G401 (cell line): Measurements from ENCODE around the gene SRPRA. TPM values are rescaled to one million over a fixed set of nuclear protein-coding genes. Genes with fewer than 3 reads are reported as not detected.
"Not testable (repeated sequence)": the region's sequence is repeated elsewhere in the genome, so short reads cannot be mapped to it uniquely, and the experiment has no call there.

Experiments
- DNase-seq: peaks from one replicate; pipeline ENCODE4 v3.0.0-alpha.2; 2015; ENCODE audit warnings: low spot score
- in situ Hi-C: cut with HindIII; loops from 2 replicates; pipeline ENCODE4 v1.10.0; 2016; ENCODE audit warnings: low sequenced_read_pairs, mixed read lengths
- total RNA-seq: library from RNA; depleted of rRNA; stranded (reverse); fragments of >200 nt; shearing (Covaris generic); gene quantifications from 2 replicates; pipeline ENCODE4 v1.2.3, GENCODE V29; 2014

The SRPRA gene
- total RNA-seq, 1 experiment from 2014 or later, result 64.6 TPM

DNA sequence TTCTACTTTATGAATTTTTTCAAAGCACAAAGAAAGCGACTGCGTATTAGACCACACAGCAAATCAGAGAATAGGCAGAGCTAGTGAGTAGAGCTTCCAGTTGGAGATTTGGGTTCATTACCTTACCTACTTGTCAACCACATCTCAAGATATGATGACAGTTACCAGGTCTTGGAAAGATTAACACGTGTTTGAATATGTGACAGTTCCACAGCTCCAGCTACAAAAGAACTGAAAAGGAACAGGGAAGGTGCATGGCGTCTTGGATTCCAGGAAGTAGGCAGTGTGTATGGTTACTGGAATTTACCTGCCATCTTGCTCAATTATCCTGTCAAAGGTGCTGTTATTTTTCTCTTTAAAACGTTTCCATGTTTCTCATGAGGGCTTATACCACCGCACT, 19.5 kb upstream of the SRPRA start:
- no peak for DNase-seq
- in situ Hi-C loops, result no loop called here

DNA sequence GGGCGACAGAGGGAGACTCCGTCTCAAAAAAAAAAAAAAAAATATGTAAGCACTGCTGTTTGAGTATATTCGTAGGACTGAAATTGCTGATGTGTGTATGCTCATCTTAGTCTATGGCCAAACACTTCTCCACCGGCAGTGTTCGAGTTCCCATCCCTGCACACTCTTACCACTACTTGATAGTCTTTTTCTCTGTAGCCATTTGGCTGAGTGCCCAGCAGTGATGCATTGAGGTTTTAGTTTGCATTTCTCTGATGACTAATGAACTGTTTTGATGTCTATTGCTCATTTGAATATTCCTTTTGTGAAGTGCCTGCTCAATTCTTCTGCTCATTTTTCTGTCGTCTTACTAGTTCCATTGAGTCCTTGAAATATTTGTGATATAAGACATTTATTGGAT, 16.1 kb upstream of the SRPRA start:
- in situ Hi-C loops, result no loop called here
- DNase-seq, result peak; percentile 30

DNA sequence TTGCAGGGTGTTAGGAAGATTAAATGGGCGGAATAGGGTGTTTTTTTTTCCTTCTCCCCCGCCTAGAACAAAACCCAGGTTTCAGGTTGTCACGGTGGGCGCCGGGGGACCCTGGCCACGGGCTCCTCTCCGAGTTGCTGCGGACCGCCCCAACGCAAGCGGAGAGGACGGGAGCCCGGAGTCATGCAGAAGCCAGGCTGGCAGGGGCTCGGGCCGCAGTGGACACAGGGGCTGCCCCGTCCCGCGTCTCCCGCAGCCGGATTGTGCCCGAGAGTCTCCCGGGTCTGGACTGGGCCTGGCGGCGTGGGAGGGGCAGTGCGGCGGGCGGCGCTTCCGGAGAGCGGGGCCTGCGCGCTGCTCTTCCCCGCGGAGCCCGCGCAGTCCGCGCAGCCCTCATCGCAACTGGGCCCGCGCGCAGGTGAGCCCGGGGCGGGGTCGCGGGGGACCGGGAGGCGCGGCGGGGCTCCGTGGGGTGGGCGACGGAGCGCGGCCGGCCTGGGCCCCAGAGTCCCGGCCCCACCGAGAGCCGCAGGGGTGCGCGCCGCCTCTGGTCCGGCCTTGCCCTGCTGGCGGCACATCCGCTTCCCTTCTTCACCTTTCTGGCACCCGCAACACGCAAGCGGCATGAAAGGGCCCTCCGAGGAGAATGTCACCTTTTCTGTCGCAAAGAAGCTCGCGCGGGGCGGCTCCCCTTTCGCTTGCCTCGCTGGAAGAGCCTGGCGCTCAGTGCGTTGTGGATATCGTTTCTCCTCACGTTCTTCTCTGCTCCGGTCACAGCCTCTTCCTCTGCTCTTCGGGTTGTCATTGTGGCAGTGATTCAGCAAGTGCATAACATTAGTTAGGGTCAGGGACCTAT, 14.3 kb upstream of the SRPRA start, which contains the start of gene TIRAP:
TIRAP (plus strand) TSS at position 358 of the 856 bp plus-strand sequence. CDS start 7,802 bp downstream, outside the sequence.
- DNase-seq, result peak; percentile 76
- in situ Hi-C loops, result no loop called here

GRCh38 chr11:126282361-126282735, 13.7 kb upstream of the SRPRA start:
- in situ Hi-C loops, result no loop called here
- peak; percentile 61 for DNase-seq

DNA sequence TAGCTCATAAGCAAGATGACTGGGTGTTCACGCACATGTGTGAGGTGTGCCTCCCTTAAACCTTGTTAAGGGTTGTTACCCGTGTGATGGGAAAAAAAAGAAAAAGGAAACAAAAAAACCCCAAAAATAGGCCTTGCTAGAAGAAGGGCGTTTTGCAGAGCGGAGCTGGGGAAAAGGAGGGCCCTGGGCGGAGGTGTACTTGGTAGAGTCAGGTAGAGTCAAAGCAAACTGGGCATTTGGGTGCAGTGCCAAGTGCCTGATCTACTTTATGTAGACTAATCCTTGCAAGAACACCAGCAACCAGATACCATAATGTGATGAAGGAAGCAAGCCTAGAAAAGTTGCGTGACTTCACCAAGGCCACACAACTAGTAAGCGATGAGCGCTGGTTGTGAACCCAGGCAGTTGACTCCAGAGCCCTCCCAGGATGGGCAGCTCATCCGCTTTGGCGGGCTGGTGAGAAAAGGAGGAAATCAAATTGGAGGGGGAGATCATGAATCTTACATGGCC, 13.0 kb upstream of the SRPRA start:
- no peak for DNase-seq
- in situ Hi-C loops, result no loop called here

- in situ Hi-C loops, result no loop called here
Observed at GRCh38 chr11:126281245-126281644, 12.6 kb upstream of the SRPRA start.

GRCh38 chr11:126280595-126280994, 11.9 kb upstream of the SRPRA start:
- DNase-seq, result no peak
- in situ Hi-C loops, result no loop called here

More at GRCh38 chr11:126281245-126281644, 12.6 kb upstream of the SRPRA start:
- no peak for DNase-seq

- in situ Hi-C loops, result no loop called here
- DNase-seq, result no peak
Observed at GRCh38 chr11:126279191-126279590, 10.5 kb upstream of the SRPRA start.

GRCh38 chr11:126277780-126278179, 9.1 kb upstream of the SRPRA start:
- in situ Hi-C loops, result no loop called here

DNA sequence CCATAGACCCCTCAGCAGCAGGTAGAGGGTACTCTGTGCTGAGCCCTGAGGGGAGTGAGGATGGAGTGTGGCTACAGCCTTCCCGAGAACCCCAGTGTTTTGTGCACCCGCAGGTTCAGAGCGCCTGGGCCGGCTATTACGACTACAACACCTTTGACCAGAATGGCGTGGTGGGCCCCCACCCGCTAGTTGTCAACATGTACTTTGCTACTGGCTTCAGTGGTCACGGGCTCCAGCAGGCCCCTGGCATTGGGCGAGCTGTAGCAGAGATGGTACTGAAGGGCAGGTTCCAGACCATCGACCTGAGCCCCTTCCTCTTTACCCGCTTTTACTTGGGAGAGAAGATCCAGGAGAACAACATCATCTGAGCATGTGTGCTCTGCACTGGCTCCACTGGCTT, 8.6 kb upstream of the SRPRA start:
- no peak for DNase-seq
- in situ Hi-C loops, result no loop called here

More at GRCh38 chr11:126277780-126278179, 9.1 kb upstream of the SRPRA start:
- DNase-seq, result no peak

DNA sequence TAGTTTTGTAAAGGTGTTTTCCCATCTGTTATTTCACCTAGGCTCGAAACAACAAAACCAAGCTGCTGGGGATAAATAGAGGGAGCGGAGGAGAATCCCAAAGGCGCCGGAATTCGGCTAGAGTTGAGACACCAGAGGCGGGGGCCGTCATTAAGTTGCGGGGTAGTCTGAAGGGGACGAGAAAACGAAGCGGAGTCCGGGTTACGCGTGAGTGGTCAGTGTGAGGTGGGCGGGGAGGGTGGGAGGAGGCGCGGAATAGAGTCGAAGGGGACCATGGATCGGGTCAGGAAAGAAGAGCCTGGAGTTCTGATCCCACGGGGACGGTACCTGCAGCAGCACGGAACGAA, 361 bp downstream of the SRPRA start:
- in situ Hi-C loops, result no loop called here
- DNase-seq, result no peak

DNA sequence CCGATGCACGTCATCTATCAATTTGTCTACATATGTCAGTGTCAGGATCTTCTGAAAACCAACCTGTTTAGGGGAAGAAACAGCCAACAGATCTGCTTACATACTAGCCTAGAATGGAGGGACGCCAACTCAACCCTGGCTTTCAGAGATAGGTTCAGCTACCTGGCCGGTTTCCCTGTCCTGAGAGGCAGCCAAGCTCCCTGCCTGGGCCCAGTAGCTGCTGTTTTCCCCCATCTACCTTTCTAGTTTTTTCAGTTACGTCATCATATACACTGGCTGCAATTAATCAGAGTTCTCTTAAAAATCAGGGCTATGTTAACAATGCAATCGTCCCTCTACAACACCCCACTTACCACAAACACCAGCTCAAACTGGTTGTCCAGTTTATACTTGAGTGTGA, 1.0 kb downstream of the SRPRA start:
- in situ Hi-C loops, result no loop called here
- DNase-seq, result peak; percentile 67

DNA sequence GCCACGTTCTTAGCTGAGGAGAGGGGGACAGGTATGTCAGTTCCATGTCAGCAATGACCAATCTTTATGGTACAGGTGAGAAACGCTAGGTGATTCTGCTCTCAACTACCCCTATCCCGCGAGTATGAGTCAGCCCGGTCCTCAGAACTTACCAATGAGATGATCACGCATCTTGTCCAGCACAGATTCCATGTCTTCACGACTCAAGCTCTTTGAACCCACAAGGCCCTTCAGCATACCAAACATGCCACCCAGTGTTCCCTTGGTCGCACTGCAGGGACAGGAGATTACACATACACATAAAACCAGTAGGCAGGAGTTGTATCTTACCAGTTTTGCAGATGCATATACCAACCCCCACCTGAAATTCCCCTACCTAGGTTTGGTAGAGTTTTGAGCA, 2.9 kb downstream of the SRPRA start:
- no peak for DNase-seq
- in situ Hi-C loops, result no loop called here

DNA sequence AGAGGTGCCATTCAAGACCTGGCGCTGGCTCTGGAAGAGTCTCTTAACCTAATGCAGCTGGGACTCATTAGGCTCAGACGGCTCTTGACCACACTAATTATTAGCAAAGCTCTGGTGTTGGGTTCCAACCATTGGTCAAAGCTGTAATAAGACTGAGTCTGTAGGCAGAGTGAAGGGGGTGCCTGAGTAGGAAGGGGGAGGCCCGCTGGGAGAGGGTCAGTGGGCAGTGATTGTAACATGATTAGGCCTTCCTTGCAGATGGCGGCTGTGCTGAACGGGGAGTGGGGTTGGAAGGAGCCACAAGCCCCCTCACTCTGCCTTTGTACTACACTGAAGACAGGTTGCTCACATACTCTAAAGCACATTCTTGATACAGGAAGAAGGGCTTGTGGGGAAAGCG, 5.2 kb downstream of the SRPRA start:
- no peak for DNase-seq
- in situ Hi-C loops, result no loop called here

DNA sequence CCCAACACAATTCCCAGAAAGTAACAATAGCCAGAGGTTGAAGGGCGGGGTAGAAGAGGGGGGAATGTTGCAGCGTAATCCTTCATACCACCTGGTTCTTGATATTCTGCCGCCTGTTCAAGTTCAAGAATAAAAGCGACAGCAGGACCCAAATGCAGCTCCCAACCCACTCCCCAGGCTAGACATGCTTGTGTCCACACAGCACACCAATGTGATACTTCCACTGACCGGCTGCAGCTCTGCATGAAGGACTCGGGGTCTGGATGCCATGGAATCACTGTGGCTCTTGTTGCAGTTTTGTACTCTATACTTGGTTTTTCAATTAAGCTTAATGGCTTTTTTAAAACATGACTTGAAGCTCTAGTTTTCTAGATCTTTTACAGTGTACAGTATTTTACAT, 6.5 kb downstream of the SRPRA start:
- in situ Hi-C loops, result no loop called here
- no peak for DNase-seq

DNA sequence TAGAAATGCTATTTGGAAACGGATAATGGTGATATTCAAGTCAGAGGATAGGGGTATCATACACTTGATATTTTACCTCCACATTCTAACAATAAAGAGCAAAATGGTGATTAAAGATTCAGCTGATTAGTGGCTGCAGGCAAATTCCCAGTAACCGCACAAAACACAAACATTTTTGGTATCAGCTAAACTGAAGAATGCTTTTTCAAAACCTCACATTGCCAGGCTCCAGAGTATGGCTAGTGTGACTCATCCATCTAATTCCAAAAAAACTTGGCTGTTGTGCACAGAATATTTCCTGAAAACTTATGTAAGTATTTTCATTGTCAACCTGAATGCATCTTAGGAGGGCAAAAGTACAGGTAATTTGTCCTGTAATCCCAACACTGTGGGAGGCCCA, 10.9 kb downstream of the SRPRA start:
- in situ Hi-C loops, result no loop called here
- DNase-seq, result no peak

- in situ Hi-C loops, result no loop called here
- DNase-seq, result no peak
Observed at GRCh38 chr11:126257144-126257543, 11.6 kb downstream of the SRPRA start.

- in situ Hi-C loops, result no loop called here
- no peak for DNase-seq
Observed at GRCh38 chr11:126256216-126256615, 12.5 kb downstream of the SRPRA start.

DNA sequence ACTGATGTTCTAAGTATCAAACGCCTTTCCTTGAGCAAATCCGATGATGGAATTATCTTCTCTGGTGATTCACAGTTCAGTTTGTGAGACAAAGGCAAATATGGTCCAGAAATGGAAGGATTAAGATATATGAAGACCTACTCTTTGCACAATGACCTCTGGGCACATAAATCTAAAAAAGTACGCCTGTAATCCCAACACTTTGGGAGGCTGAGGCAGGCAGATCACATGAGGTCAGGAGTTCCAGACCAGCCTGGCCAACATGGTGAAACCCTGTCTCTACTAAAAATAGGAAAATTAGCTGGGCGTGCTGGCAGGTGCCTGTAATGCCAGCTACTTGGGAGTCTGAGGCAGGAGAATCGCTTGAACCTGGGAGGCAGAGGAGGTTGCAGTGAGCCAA, 13.2 kb downstream of the SRPRA start:
- DNase-seq, in situ Hi-C loops: not testable (repeated sequence)

- in situ Hi-C loops, result no loop called here
- no peak for DNase-seq
Observed at GRCh38 chr11:126254819-126255218, 13.9 kb downstream of the SRPRA start.

GRCh38 chr11:126253265-126253664, 15.4 kb downstream of the SRPRA start:
- DNase-seq, result no peak
- in situ Hi-C loops, result no loop called here
